GM19324 (cell line): ENCODE measurements around the gene FBXO36.
"Not testable (repeated sequence)": the region's sequence is repeated elsewhere in the genome, so short reads cannot be mapped to it uniquely, and the experiment has no call there.

Source experiments
- ATAC-seq: cut with Tn5 transposase; IDR thresholded peaks from one replicate; pipeline ENCODE4 v1.9.1; 2021; ENCODE audit warnings: mild to moderate bottlenecking, moderate library complexity; ENCODE audit not compliant: unreplicated experiment, low FRiP score

The FBXO36 gene

DNA sequence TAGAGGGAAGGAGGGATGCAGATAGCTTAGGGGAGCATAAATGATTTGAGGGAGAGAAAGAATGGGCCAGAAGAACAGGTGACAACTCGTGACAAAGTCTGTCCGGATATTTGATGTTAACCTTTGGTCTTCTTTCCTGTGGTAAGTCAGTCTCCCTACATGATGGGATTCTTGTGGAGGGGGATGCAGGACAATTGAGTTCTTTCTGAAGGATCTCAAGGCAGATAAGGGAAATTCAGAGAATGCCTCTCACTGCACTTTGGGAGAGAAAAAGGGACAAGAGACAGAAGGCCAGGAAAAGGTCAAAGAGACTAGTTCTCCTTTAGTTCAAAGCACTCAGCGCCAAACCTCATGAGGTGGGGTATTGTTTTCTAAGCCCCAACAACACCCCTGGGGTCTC lies 34.2 kb downstream of the FBXO36 start:
- ATAC-seq: no peak

DNA sequence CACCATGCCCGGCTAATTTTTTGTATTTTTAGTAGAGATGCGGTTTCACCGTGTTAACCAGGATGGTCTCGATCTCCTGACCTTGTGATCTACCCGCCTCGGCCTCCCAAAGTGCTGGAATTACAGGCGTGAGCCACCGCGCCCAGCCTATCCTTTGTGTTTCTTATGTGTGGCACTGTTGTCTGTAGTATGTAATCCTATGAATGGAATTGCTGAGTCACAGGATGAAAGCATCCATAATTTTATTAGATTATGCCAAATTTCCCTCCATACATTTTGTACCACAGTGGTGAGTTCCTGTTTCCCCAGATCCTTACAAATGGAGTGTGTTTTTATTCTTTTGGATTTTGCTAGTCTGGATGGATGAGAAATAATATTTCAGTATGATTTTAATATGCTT lies 41.3 kb downstream of the FBXO36 start:
- not testable (repeated sequence) for ATAC-seq

GRCh38 chr2:229969921-229970320 lies 47.6 kb downstream of the FBXO36 start:
- no peak for ATAC-seq

DNA sequence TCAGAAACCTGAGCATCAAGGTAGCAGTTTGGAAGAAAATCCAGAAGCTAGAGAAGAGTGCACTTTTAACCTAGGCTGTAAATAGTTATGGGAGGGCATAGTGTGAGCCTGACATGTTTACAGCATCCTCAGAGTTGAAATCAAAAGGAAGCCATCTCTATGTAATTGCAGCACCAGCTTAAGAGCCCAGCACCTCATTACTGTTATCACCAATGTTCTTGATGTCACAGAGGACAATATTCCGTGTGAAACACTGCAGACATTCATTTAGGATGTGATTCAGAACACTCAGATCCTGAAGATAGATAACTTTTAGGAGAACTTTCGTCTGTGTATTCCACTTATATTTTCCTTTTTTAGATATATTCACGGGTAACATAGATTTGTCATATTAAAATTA lies 48.1 kb downstream of the FBXO36 start:
- ATAC-seq: no peak

DNA sequence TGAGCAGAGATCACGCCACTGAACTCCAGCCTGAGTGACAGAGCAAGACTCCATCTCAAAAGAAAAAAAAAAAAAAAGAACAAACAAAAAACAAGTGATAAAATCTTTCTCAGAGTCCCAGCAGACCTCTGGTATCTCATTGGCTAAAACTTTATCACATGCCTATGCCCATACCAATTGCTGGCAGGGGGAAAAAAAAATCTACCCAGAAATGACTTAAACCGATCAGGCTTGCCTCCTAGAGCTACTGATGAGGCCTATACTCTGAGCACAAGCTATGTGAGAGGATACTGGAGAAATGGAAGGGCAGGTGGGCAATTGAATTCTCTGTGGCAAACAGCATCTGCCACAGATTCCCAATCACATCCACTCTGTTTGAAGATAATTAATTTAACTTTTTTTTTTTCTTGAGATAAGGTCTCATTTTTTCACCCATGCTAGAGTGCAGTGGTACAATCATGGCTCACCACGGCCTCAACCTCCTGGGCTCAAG lies 49.0 kb downstream of the FBXO36 start:
- no peak for ATAC-seq

DNA sequence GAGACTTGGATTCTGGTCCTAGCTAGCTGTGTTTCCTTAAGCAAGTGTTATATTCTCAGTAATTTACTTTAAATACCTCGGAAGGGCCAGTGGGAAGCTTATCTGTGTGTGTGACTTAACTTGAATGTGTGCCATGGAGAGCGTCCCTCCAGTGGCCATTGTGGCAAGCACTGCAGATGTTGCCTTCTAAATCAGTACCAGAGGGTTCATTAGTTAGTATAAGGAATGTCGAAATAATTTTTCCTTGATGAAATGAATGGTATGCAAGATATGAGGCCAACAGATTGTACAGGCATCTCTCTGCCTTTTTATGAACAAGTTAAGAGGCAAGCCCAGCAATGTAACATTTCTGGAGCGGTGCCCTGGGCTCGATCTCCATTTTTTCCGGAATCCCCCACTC lies 52.0 kb downstream of the FBXO36 start:
- no peak for ATAC-seq

GRCh38 chr2:229980431-229981184 lies 58.3 kb downstream of the FBXO36 start:
- ATAC-seq: no peak

DNA sequence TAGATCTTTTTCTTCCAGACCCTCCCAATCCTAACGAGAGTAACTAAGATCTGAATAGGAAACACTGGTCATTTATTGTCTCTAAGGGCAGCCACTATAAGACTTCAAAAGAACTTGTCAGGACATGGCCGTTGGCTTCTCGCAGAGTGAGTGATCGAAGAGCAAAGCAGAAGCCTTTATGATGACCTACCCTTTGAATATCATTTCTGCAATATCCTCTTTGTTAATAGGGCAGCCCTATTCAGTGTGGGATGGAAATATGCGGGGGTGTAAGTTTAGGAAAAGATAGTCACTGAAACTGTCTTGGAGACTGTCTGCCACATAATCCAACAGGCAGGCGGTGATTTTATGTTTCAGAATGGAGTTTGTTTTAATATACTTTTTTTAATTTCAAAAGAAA lies 70.9 kb downstream of the FBXO36 start:
- no peak for ATAC-seq

GRCh38 chr2:229996320-229996719 lies 74.0 kb downstream of the FBXO36 start:
- no peak for ATAC-seq

DNA sequence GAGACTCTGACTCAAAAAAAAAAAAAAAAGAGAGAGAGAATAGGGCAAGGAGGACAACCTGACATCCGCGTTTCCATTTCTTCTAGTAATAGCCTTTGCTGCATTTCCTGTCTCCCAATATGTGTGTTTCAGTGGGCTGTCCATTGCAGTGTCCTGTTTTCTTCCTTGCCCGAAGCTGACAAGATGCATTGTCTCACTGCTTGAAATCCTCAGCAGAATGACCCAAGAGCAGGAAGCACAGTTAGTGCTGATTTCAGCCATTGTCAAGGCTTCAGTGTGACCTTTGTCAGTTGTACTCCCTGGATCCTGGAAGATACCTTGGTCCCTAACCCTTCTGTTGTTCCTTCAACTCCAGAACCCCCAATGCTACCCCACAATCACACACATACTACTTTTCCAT lies 75.3 kb downstream of the FBXO36 start:
- no peak for ATAC-seq

GRCh38 chr2:230000118-230000841 lies 78.0 kb downstream of the FBXO36 start:
- ATAC-seq: no peak

- no peak for ATAC-seq
Measured at GRCh38 chr2:230007931-230008707, 85.8 kb downstream of the FBXO36 start.

GRCh38 chr2:230008708-230009066 lies 86.4 kb downstream of the FBXO36 start:
- no peak for ATAC-seq

- ATAC-seq: no peak
Measured at GRCh38 chr2:230010501-230010900, 88.2 kb downstream of the FBXO36 start.

- no peak for ATAC-seq
Measured at GRCh38 chr2:230011617-230012016, 89.3 kb downstream of the FBXO36 start.

- ATAC-seq: no peak
Measured at GRCh38 chr2:230012267-230012884, 90.1 kb downstream of the FBXO36 start.

DNA sequence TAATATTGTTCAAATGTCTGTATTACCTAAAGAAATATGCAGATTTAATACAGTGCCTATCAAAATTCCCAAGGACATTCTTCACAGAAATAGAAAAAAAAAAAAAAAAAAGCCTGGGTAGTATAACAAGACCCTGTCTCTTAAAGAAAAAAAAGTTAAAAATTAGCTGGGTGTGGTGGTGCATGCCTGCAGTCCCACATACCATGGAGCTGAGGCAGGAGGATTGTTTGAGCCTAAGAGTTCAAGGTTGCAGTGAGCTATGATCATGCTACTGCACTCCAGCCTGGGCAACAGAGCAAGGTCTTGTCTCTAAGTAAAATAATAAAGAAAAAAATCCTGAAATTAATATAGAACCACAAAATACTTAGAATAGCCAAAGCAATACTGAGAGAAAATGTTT lies 94.5 kb downstream of the FBXO36 start:
- ATAC-seq: no peak

DNA sequence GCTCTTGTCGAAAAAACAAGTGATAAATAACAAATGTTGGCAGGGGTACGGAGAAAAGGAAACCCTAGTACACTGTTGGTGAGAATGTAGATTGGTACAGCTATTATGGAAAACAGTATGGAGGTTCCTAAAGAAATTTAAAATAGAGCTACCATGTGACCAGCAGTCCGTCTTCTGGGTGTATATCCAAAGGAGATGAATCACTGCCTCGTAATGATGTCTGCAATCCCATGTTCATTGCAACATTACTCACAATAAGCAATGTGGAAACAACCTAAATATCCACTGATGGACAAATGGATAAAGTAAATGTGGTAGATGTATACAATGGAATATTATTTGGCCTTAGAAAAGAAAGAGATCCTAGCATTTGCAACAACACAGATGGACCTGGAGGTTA lies 95.8 kb downstream of the FBXO36 start:
- ATAC-seq: no peak

DNA sequence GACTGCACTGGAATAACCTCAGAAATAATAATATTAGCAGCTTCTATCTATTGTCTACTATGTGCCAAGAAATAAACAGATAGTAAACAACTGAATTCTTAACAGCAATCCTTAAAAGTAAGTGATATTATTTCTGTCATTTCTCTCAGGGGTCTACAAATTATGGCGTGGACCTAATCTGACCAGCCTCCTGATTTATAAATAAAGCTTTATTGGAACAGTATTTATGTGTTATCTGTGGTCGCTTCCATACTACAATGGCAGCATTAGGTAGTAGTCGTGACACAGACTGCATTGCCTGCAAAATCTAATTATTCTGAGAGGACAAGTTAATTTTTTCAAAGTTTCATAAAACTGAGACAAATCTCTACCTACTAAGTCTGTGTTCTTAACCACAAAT lies 97.4 kb downstream of the FBXO36 start:
- no peak for ATAC-seq

DNA sequence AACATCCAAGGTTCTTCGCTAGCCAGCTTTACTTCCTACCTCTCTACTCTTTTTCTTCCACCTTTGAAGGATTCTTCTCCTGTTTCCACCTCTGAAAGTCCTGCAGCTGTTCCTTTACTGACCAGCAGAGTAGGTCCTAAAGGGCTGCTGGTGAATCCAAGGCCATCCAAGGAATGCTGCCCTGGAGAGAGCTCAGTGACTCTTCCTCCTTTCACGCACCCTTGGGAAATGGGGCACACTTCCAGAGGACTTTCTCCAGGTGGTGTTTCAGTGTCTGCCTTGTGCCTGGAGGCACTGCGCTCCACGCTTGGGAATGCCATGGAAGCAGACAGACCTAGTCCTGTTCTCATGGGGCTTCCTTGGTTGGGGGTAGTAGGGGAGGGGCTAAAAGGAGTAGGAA lies 101.0 kb downstream of the FBXO36 start:
- no peak for ATAC-seq

DNA sequence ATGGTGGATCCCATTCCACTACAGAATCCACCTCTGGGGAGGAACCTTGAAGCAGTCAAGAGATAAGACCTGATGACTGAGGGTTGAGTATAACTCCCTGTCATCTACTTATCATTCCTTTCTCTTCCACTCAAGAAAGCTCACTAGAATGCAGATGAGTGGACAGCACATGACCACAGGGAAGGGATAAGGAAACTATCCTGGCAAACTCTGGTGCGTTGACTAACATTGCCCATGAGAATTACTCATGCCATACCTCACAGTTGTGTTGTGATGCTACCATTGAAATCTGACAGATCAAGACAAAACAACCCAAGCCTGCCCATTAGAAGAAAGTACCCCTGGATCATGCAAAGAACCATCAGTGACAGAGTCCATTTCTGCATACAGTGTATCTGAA lies 119.9 kb downstream of the FBXO36 start:
- no peak for ATAC-seq
